Measurements from ENCODE around the gene LRRN4.

LRRN4 gene

DNA sequence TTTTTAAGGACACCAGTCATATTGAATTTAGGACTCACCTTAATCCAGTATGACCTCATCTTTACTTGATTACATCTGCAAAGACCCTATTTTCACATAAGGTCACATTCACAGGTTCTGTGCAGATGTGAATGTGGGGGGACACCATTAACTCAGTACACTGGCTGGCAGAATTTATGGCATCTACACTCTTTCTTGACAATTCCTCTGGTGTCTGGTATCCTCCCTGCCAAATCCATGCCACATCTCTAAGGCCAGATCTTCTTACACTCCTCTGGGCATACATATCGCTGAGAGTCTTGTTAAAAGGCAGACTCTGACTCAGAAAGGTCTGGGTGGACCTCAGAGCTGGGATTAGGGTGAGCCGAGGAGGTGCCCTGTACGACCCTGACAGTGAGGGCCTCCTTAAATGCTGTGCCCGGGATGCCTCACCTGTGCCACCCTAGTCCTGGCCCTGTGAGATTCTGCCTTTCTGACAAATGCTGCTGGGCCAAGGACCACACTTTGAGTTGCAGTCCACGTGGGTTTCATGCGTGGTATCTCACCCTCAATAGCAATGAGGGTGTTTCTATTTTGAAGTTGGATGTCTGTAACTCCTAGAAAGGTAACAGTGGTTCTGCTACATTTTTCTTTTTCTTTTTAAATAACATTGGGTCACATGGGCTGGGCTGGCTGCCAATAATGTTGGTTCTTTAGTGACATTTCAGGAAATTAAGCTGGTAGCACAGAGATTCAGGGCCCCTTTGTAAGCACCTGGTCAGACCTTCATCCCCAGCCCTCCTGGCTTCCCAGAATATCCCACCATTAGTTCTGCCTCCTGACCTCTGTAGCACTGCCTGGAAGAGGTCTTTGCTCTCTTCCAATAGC, 17.2 kb upstream of the LRRN4 start:
- no peak overlapping the region for H3K9ac ChIP-seq (ENCODE audit: low read length)
- no peak overlapping the region for H2AK5ac ChIP-seq (ENCODE audit: low read length)
- H3K56ac ChIP-seq (ENCODE audit: low read length): no peak overlapping the region
- H2BK5ac ChIP-seq (ENCODE audit: low read length): no peak overlapping the region
- WGBS (ENCODE audit: extremely low coverage, insufficient coverage, low lambda C conversion rate): no CpG with 5 or more reads among the region's 6 CpGs
- no peak overlapping the region for H3K4me2 ChIP-seq (ENCODE audit: low read length)
- H3K27me3 ChIP-seq (ENCODE audit: insufficient read depth, low read length, poor library complexity): no peaks in the 10 kb centered on the region
- no peak overlapping the region for H2BK120ac ChIP-seq (ENCODE audit: low read depth, low read length)
- no peak overlapping the region for H3K4me3 ChIP-seq (ENCODE audit: low read length)
- no peak overlapping the region for H2BK15ac ChIP-seq (replicated peaks; ENCODE audit: low read depth)
- no peak overlapping the region for H3K4ac ChIP-seq (ENCODE audit: low read depth, low read length)
- H3K18ac ChIP-seq (ENCODE audit: low read length): no peak overlapping the region
- H4K8ac ChIP-seq (ENCODE audit: low read depth, low read length): no peak overlapping the region
- H3K4me1 ChIP-seq (ENCODE audit: control insufficient read depth, low read depth, low read length): no peaks in the 10 kb centered on the region
- DNase-seq: no peak
- no peaks in the 10 kb centered on the region for H3K36me3 ChIP-seq (ENCODE audit: control insufficient read depth, insufficient read depth, low read length)
- H3K79me1 ChIP-seq (ENCODE audit: low read length): no peaks in the 10 kb centered on the region
- no peaks in the 10 kb centered on the region for H3K79me2 ChIP-seq (ENCODE audit: control insufficient read depth, insufficient read depth, low read length)
- H4K5ac ChIP-seq (ENCODE audit: low read length): no peak overlapping the region
- H3K23ac ChIP-seq (ENCODE audit: low read length): no peak overlapping the region
- no peak overlapping the region for H3K27ac ChIP-seq (ENCODE audit: low read depth, low read length)

DNA sequence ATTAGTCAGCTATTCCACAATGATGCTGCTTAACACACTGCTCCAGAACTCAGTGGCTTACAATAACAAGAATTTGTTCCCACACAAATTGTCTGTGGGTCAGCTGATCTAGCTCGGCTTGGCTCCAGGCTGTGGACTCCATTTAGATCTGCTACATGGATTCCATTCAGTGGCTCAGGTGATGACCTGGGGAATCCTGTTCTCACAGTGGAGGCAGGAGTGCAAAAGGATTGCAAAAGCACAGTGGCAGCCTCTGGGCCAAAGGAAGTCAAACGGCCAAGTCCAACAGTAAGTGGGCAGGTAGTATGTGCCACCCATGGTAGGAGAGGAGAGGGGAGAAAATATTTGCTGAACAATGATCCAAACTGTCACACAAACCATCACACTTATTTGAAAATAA, 15.8 kb upstream of the LRRN4 start:
- DNase-seq: no peak
- no peak overlapping the region for H2AK5ac ChIP-seq (ENCODE audit: low read length)
- H3K27me3 ChIP-seq (ENCODE audit: insufficient read depth, low read length, poor library complexity): no peaks in the 10 kb centered on the region
- H2BK5ac ChIP-seq (ENCODE audit: low read length): no peak overlapping the region
- no peak overlapping the region for H3K4me2 ChIP-seq (ENCODE audit: low read length)
- no peak overlapping the region for H2BK120ac ChIP-seq (ENCODE audit: low read depth, low read length)
- H4K5ac ChIP-seq (ENCODE audit: low read length): no peak overlapping the region
- no peak overlapping the region for H3K4me3 ChIP-seq (ENCODE audit: low read length)
- H4K8ac ChIP-seq (ENCODE audit: low read depth, low read length): no peak overlapping the region
- no peak overlapping the region for H3K56ac ChIP-seq (ENCODE audit: low read length)
- no peaks in the 10 kb centered on the region for H3K79me1 ChIP-seq (ENCODE audit: low read length)
- H3K4ac ChIP-seq (ENCODE audit: low read depth, low read length): no peak overlapping the region
- H3K4me1 ChIP-seq (ENCODE audit: control insufficient read depth, low read depth, low read length): no peaks in the 10 kb centered on the region
- H3K18ac ChIP-seq (ENCODE audit: low read length): no peak overlapping the region
- no CpG with 5 or more reads among the region's 2 CpGs for WGBS (ENCODE audit: extremely low coverage, insufficient coverage, low lambda C conversion rate)
- no peak overlapping the region for H2BK15ac ChIP-seq (replicated peaks; ENCODE audit: low read depth)
- no peak overlapping the region for H3K9ac ChIP-seq (ENCODE audit: low read length)
- H3K23ac ChIP-seq (ENCODE audit: low read length): no peak overlapping the region
- H3K36me3 ChIP-seq (ENCODE audit: control insufficient read depth, insufficient read depth, low read length): no peaks in the 10 kb centered on the region
- no peak overlapping the region for H3K27ac ChIP-seq (ENCODE audit: low read depth, low read length)
- H3K79me2 ChIP-seq (ENCODE audit: control insufficient read depth, insufficient read depth, low read length): no peaks in the 10 kb centered on the region

DNA sequence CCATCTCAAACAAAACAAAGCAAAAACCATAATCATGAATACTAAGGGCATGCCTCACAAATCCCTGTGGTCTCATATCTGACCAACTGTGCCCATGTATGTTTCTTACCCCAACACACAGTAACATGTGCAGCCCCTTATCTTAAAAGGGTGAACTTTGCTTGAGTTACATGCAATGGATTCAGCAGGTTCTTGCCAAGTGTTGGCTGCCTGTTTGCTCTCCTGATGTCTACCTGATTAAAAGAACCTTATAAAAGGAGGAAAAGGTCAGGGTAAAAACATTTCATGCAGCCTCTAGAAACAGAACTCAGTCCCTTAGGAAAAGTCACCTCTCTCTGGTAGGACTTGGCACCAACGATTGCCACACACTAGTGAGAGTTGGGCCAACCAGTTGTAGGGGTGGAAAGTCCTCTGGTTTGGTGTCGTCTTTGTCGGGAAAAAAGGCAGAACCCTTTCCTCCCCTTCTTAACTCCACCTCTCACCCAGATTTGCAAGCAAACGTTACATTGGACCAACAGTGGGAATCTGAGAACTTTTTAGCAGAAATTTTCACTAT, 14.0 kb upstream of the LRRN4 start:
- Histone ChIP-seq H3K23ac (ENCODE audit: low read length) (no peak overlapping the region), H3K79me1 (ENCODE audit: low read length) (no peaks in the 10 kb centered on the region), H3K4ac (ENCODE audit: low read depth, low read length) (no peak overlapping the region), H3K56ac (ENCODE audit: low read length) (no peak overlapping the region), H3K4me2 (ENCODE audit: low read length) (no peak overlapping the region), H2AK5ac (ENCODE audit: low read length) (no peak overlapping the region), H3K4me1 (ENCODE audit: control insufficient read depth, low read depth, low read length) (no peaks in the 10 kb centered on the region), H3K4me3 (ENCODE audit: low read length) (no peak overlapping the region), H4K5ac (ENCODE audit: low read length) (no peak overlapping the region), H3K36me3 (ENCODE audit: control insufficient read depth, insufficient read depth, low read length) (no peaks in the 10 kb centered on the region), H3K27me3 (ENCODE audit: insufficient read depth, low read length, poor library complexity) (no peaks in the 10 kb centered on the region), H3K18ac (ENCODE audit: low read length) (no peak overlapping the region), H4K8ac (ENCODE audit: low read depth, low read length) (no peak overlapping the region), H3K27ac (ENCODE audit: low read depth, low read length) (no peak overlapping the region), H3K9ac (ENCODE audit: low read length) (no peak overlapping the region), H3K79me2 (ENCODE audit: control insufficient read depth, insufficient read depth, low read length) (no peaks in the 10 kb centered on the region), H2BK5ac (ENCODE audit: low read length) (no peak overlapping the region), H2BK15ac (replicated peaks; ENCODE audit: low read depth) (no peak overlapping the region), H2BK120ac (ENCODE audit: low read depth, low read length) (no peak overlapping the region)
- WGBS (ENCODE audit: extremely low coverage, insufficient coverage, low lambda C conversion rate): no CpG with 5 or more reads among the region's 4 CpGs
- no peak for DNase-seq

DNA sequence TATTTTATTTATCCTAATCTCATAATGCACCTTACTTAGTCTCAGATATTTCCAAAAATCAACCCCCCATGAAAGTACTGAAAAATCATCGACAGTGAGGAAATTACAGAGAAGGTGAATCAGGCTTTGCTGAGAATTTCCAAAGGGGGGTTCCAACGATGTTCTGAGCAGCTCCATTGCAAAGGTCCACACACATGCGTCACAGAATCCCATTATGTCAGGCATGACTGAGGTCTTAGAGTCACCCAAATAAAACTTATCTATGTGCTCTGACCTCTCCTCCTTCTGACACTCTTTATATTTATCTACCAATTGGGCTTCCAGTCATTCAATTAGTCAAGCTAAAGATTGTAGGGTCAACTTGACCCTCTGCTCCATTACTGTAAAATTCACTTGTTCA, 12.7 kb upstream of the LRRN4 start:
- Histone ChIP-seq H3K4me1 (ENCODE audit: control insufficient read depth, low read depth, low read length) (no peaks in the 10 kb centered on the region), H3K23ac (ENCODE audit: low read length) (no peak overlapping the region), H3K79me2 (ENCODE audit: control insufficient read depth, insufficient read depth, low read length) (no peaks in the 10 kb centered on the region), H3K4me2 (ENCODE audit: low read length) (no peak overlapping the region), H3K36me3 (ENCODE audit: control insufficient read depth, insufficient read depth, low read length) (no peaks in the 10 kb centered on the region), H3K4me3 (ENCODE audit: low read length) (no peak overlapping the region), H3K27me3 (ENCODE audit: insufficient read depth, low read length, poor library complexity) (no peaks in the 10 kb centered on the region), H4K8ac (ENCODE audit: low read depth, low read length) (no peak overlapping the region), H3K79me1 (ENCODE audit: low read length) (no peaks in the 10 kb centered on the region), H4K5ac (ENCODE audit: low read length) (no peak overlapping the region), H3K9ac (ENCODE audit: low read length) (no peak overlapping the region), H2AK5ac (ENCODE audit: low read length) (no peak overlapping the region), H2BK5ac (ENCODE audit: low read length) (no peak overlapping the region), H3K56ac (ENCODE audit: low read length) (no peak overlapping the region), H2BK15ac (replicated peaks; ENCODE audit: low read depth) (no peak overlapping the region), H2BK120ac (ENCODE audit: low read depth, low read length) (no peak overlapping the region), H3K18ac (ENCODE audit: low read length) (no peak overlapping the region), H3K27ac (ENCODE audit: low read depth, low read length) (no peak overlapping the region), H3K4ac (ENCODE audit: low read depth, low read length) (no peak overlapping the region)
- DNase-seq: no peak
- WGBS (ENCODE audit: extremely low coverage, insufficient coverage, low lambda C conversion rate): no CpG with 5 or more reads among the region's 3 CpGs

DNA sequence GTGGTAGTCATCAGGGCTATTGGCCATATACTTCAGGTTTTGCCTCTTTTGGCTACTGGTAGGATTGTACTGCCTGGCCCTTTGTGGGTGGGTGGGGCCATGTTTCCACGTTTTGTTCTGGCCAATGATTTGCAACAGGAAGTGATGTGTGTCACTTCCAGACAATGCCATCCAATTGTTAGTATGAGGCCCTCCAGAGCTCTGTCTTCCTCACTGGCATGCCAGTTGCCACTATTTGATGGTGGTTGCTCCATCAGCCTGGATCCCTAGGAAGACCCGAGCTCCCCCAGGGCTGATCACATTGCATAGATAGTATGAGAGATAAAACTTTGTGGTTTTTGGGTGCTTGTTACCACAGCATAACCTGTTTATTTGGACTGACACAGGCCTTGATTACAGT, 7.7 kb upstream of the LRRN4 start:
- Histone ChIP-seq H3K27me3 (ENCODE audit: insufficient read depth, low read length, poor library complexity) (no peaks in the 10 kb centered on the region), H3K18ac (ENCODE audit: low read length) (no peak overlapping the region), H3K27ac (ENCODE audit: low read depth, low read length) (no peak overlapping the region), H2AK5ac (ENCODE audit: low read length) (no peak overlapping the region), H3K4ac (ENCODE audit: low read depth, low read length) (no peak overlapping the region), H2BK15ac (replicated peaks; ENCODE audit: low read depth) (no peak overlapping the region), H3K4me1 (ENCODE audit: control insufficient read depth, low read depth, low read length) (no peaks in the 10 kb centered on the region), H2BK120ac (ENCODE audit: low read depth, low read length) (no peak overlapping the region), H4K5ac (ENCODE audit: low read length) (no peak overlapping the region), H3K4me2 (ENCODE audit: low read length) (no peak overlapping the region), H4K8ac (ENCODE audit: low read depth, low read length) (no peak overlapping the region), H3K9ac (ENCODE audit: low read length) (no peak overlapping the region), H3K56ac (ENCODE audit: low read length) (no peak overlapping the region), H3K4me3 (ENCODE audit: low read length) (no peak overlapping the region), H3K36me3 (ENCODE audit: control insufficient read depth, insufficient read depth, low read length) (no peaks in the 10 kb centered on the region), H3K79me2 (ENCODE audit: control insufficient read depth, insufficient read depth, low read length) (no peaks in the 10 kb centered on the region), H3K79me1 (ENCODE audit: low read length) (no peaks in the 10 kb centered on the region), H2BK5ac (ENCODE audit: low read length) (no peak overlapping the region), H3K23ac (ENCODE audit: low read length) (no peak overlapping the region)
- no peak for DNase-seq
- no CpG with 5 or more reads among the region's 2 CpGs for WGBS (ENCODE audit: extremely low coverage, insufficient coverage, low lambda C conversion rate)
